Breast epithelium (tissue), 4 donors: ENCODE measurements around the gene TAF11L11. TPM values are rescaled to one million over a fixed set of nuclear protein-coding genes. Genes with fewer than 3 reads are reported as not detected.
"Not testable (repeated sequence)": the region's sequence is repeated elsewhere in the genome, so short reads cannot be mapped to it uniquely, and the experiment has no call there.

ENCODE experiments used
- DNase-seq, 2 donors: peaks; one replicate each; pipeline ENCODE4 v3.0.0-alpha.2; 2019; ENCODE audit warnings: low spot score in 2 of 2
- H3K27ac ChIP-seq, 2 donors: fragments of 200-600 bp; sonication (generic) in 1 of 2; one replicate each; pipeline ENCODE4 v1.5.1; 2016 to 2019; ENCODE audit warnings: mild to moderate bottlenecking in 1 of 2
- H3K27me3 ChIP-seq, 2 donors: fragments of 200-600 bp; sonication (generic) in 1 of 2; one replicate each; pipeline versions ENCODE4 v1.5.1 to v1.6.0; 2017 to 2019; ENCODE audit warnings: control low read depth in 1 of 2, mild to moderate bottlenecking in 1 of 2
- H3K36me3 ChIP-seq: fragments of 200-600 bp; one replicate; pipeline ENCODE4 v1.5.1; 2019
- H3K4me1 ChIP-seq, 2 donors: fragments of 200-600 bp; sonication (generic); one replicate each; pipeline ENCODE4 v1.5.1; 2016 to 2019; ENCODE audit warnings: control low read depth in 1 of 2
- H3K4me3 ChIP-seq, 3 donors: fragments of 200-600 bp; sonication (generic); 1 replicate in 2 of 3; 2 replicates in 1 of 3; pipeline ENCODE4 v1.5.1; 2016 to 2019; ENCODE audit warnings: mild to moderate bottlenecking in 3 of 3, moderate library complexity in 2 of 3
- H3K9me3 ChIP-seq, 2 donors: fragments of 200-600 bp; sonication (generic) in 1 of 2; one replicate each; pipeline ENCODE4 v1.5.1; 2016 to 2019; ENCODE audit warnings: control low read depth in 1 of 2
- POLR2A ChIP-seq: fragments of 450-650 bp; IDR thresholded peaks from one replicate; pipeline ENCODE4 v1.6.1; 2016; ENCODE audit warnings: antibody characterized with exemption, mild to moderate bottlenecking, moderate library complexity
- POLR2AphosphoS5 ChIP-seq, 3 donors: sonication (generic); formaldehyde crosslinking; IDR thresholded peaks; one replicate each; pipeline ENCODE4 v1.6.1; 2017; ENCODE audit warnings: antibody characterized with exemption in 3 of 3
- intact Hi-C: fragments of 100-400 bp; cut with DNase I; formaldehyde crosslinking; loops from one replicate; pipeline ENCODE4 v1.15.1; 2023; ENCODE audit warnings: low total_unique reads
- total RNA-seq, 3 donors: library from RNA; depleted of rRNA; stranded (reverse); fragments of >200 nt; gene quantifications; one replicate each; pipeline ENCODE4 v1.1.0, GENCODE V29; 2016
- TF ChIP-seq, protein P1 (sequence below), 3 donors: fragments of 450-650 bp; IDR thresholded peaks; one replicate each; pipeline ENCODE4 v1.5.1; 2016 to 2017; ENCODE audit warnings: antibody characterized with exemption in 3 of 3, mild to moderate bottlenecking in 3 of 3, moderate library complexity in 3 of 3

Gene TAF11L11
- total RNA-seq, 3 donors from 2014 or later = not detected

DNA sequence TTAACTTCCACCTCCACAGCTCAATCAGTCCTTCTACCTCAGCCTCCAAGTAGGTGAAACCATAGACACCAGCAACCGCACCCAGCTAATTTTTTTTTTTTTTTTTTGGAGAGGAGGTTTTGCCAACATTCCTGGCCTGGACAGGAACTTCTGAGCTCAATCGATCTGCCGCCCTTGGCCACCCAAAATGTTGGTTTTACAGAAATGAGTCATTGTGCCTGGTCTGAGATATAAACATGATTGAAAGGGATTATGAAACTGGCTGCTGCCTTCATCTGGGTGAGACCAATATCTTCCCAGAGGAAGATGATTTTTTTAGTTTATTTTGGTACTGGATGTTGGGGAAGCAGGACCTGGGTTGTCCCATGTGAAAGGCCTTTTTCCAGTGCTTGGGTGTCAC lies 15.4 kb downstream of the TAF11L11 start:
- Histone ChIP-seq H3K27me3 (no peaks in the 10 kb centered on the region), H3K36me3 (no peaks in the 10 kb centered on the region), H3K27ac (no peak overlapping the region), H3K9me3 (no peaks in the 10 kb centered on the region), H3K4me1 (no peaks in the 10 kb centered on the region), H3K4me3 (no peak overlapping the region)
- intact Hi-C loops = no loop called here
- no peak for DNase-seq
- no peak for TF ChIP-seq POLR2A
- TF ChIP-seq, protein P1, sequence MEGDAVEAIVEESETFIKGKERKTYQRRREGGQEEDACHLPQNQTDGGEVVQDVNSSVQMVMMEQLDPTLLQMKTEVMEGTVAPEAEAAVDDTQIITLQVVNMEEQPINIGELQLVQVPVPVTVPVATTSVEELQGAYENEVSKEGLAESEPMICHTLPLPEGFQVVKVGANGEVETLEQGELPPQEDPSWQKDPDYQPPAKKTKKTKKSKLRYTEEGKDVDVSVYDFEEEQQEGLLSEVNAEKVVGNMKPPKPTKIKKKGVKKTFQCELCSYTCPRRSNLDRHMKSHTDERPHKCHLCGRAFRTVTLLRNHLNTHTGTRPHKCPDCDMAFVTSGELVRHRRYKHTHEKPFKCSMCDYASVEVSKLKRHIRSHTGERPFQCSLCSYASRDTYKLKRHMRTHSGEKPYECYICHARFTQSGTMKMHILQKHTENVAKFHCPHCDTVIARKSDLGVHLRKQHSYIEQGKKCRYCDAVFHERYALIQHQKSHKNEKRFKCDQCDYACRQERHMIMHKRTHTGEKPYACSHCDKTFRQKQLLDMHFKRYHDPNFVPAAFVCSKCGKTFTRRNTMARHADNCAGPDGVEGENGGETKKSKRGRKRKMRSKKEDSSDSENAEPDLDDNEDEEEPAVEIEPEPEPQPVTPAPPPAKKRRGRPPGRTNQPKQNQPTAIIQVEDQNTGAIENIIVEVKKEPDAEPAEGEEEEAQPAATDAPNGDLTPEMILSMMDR (IDR thresholded peaks at IDR 0.05) = no peak
- TF ChIP-seq POLR2AphosphoS5 (IDR thresholded peaks at IDR 0.05) = no peak

DNA sequence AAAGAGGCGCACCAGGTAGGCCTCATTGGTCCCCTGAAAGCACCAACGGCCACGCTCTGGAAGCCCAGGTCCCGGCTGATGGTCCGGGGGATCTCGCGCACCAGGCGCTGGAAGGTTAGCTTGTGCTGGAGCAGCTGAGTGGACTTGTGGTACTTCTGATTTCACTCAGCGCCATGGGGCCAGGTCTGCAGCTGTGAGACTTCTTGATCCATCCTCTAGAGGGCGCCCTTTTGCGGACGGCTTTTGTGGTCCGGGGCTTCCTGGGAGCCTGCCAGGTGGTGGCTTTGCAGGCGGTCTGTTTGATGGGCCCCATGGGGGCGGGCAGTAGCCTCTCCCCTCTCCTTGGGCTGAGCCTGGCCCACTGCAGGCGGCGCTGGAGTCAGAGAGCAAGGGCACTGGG lies 16.6 kb downstream of the TAF11L11 start:
- TF ChIP-seq POLR2AphosphoS5 (IDR thresholded peaks at IDR 0.05) (no peak), POLR2A (no peak)
- TF ChIP-seq, protein P1 (IDR thresholded peaks at IDR 0.05) = no peak
- H3K4me3 ChIP-seq = no peak overlapping the region
- intact Hi-C loops = no loop called here
- H3K27ac ChIP-seq = no peak overlapping the region
- H3K36me3 ChIP-seq = no peaks in the 10 kb centered on the region
- H3K27me3 ChIP-seq = no peaks in the 10 kb centered on the region
- no peaks in the 10 kb centered on the region for H3K9me3 ChIP-seq
- no peaks in the 10 kb centered on the region for H3K4me1 ChIP-seq
- DNase-seq = no peak

DNA sequence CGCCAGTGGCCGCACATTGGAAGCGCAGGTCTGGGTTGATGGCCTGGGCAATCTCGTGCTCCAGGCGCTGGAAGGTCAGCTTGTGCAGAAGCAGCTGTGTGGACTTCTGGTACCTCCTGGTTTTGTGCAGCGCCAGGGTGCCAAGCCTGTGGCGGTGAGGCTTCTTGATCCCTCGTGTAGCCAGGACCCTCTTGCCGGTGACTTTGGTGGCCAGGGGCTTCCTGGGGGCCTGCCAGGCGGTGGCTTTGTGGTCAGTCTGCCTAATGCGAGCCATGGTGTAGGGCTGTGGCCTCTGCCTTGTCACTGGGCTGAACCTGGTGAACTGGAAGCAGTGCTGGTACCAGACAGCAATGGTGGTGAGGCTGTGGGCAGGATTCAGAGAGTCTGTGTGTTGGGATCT lies 21.7 kb downstream of the TAF11L11 start:
- TF ChIP-seq POLR2AphosphoS5 (IDR thresholded peaks at IDR 0.05) = no peak
- TF ChIP-seq, protein P1 (IDR thresholded peaks at IDR 0.05) = no peak
- TF ChIP-seq POLR2A = no peak
- H3K4me1 ChIP-seq = no peaks in the 10 kb centered on the region
- DNase-seq = no peak

DNA sequence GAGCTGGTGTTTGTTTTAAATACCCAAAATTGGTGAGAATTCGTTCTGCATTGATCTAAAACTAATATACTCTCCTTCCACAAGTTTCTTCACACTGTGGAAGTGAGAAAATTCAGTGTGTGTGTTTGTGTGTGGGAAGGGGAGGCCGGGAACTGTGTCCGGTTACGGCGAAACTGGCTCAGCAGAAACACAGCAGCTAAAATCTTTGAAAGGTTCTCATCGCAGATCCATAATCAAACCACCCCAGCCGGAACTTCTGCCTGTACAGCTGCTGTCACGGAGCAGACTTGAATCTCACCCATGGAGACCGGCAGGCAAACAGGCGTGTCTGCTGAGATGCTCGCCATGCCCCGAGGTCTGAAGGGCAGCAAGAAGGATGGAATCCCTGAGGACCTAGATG lies 27.8 kb downstream of the TAF11L11 start, which contains the start of gene TAF11L13:
Gene TAF11L13 (plus strand): TSS at position 301 of the 400 bp plus-strand sequence.
- intact Hi-C loops, H3K27ac ChIP-seq: not testable (repeated sequence)

More for the DNA sequence above, 21.7 kb downstream of the TAF11L11 start:
- no peak overlapping the region for H3K27ac ChIP-seq
- intact Hi-C loops = no loop called here
- H3K36me3 ChIP-seq = no peaks in the 10 kb centered on the region
- H3K27me3 ChIP-seq = no peaks in the 10 kb centered on the region
- H3K9me3 ChIP-seq = no peaks in the 10 kb centered on the region
- no peak overlapping the region for H3K4me3 ChIP-seq

DNA sequence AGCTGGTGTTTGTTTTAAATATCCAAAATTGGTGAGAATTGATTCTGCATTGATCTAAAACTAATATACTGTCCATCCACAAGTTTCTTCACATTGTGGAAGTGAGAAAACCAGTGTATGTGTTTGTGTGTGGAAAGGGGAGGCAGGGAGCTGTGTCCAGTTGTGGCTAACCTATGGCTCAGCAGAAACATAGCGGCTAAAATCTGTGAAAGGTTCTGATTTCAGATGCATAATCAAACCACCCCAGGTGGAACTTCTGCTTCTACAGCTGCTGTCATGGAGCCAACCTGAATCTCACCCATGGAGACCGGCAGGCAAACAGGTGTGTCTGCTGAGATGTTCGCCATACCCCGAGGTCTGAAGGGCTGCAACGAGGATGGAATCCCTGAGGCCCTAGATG lies 30.2 kb downstream of the TAF11L11 start, which contains the start of gene TAF11L14:
Gene TAF11L14 (plus strand): TSS at position 301 of the 400 bp plus-strand sequence.
- H3K4me1 ChIP-seq = no peaks in the 10 kb centered on the region
- no peak for TF ChIP-seq POLR2A
- TF ChIP-seq, protein P1 (IDR thresholded peaks at IDR 0.05) = no peak
- no peak for TF ChIP-seq POLR2AphosphoS5 (IDR thresholded peaks at IDR 0.05)
- no peaks in the 10 kb centered on the region for H3K27me3 ChIP-seq
- no peaks in the 10 kb centered on the region for H3K9me3 ChIP-seq
- DNase-seq = no peak
- no peak within 1 kb of the TSS for H3K27ac ChIP-seq
- intact Hi-C loops = no loop called here
- H3K36me3 ChIP-seq = no peaks in the 10 kb centered on the region
- no peak within 1 kb of the TSS for H3K4me3 ChIP-seq

More for the DNA sequence above, 27.8 kb downstream of the TAF11L11 start, which contains the start of gene TAF11L13:
- H3K36me3 ChIP-seq, H3K9me3 ChIP-seq, H3K4me1 ChIP-seq, H3K27me3 ChIP-seq, DNase-seq, H3K4me3 ChIP-seq: not testable (repeated sequence)

DNA sequence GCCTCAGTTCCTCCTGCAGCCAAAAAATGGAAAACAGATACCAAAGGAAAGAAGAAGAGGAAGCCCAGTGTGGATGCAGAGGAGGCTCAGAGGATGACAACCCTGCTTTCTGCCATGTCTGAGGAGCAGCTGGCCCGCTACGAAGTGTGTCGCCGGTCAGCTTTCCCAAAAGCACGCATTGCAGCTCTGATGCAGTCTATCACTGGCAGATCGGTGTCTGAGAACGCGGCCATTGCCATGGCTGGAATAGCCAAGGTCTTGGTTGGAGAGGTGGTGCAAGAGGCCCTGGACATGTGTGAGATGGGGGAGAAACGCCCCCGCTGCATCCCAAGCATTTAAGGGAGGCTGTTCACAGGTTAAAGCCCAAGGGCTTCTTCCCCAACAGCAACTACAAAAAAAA lies 45.2 kb downstream of the TAF11L11 start:
- intact Hi-C loops, H3K9me3 ChIP-seq, H3K4me1 ChIP-seq, H3K4me3 ChIP-seq, H3K27me3 ChIP-seq, DNase-seq, H3K36me3 ChIP-seq, H3K27ac ChIP-seq: not testable (repeated sequence)

DNA sequence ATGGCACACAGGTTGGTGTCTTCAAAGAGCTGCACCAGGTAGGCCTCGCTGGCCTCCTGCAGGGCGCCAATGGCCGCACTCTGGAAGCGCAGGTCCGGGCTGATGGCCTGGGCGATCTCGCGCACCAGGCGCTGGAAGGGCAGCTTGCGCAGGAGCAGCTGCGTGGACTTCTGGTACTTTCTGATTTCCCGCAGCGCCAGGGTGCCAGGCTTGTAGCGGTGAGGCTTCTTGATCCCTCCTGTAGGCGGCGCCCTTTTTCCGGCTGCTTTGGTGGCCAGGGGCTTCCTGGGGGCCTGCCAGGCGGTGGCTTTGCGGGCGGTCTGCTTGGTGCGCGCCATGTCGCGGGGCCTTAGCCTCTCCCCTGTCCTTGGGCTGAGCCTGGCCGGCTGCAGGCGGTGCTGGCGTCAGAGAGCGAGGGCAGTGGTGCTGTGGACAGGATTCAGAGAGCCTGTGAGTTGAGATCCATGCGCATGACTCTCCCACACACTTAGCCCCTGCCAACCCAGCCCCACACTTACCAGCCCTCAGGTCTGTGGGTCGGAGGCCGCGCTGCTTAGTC lies 51.3 kb downstream of the TAF11L11 start:
- H3K36me3 ChIP-seq, DNase-seq, H3K9me3 ChIP-seq, H3K27ac ChIP-seq, H3K27me3 ChIP-seq, intact Hi-C loops, H3K4me1 ChIP-seq, H3K4me3 ChIP-seq: not testable (repeated sequence)
